HG03103 (cell line): ENCODE results near the gene STON2.
A peak's percentile ranks its signal among the peaks of the same experiment; 100 is the strongest.
"Not testable (repeated sequence)": the region's sequence is repeated elsewhere in the genome, so short reads cannot be mapped to it uniquely, and the experiment has no call there.

ENCODE experiments used
- ATAC-seq: cut with Tn5 transposase; IDR thresholded peaks from one replicate; pipeline ENCODE4 v1.9.1; 2021; ENCODE audit warnings: low read depth; ENCODE audit not compliant: unreplicated experiment

Gene STON2

GRCh38 chr14:81233615-81234014 is 166.5 kb downstream of the STON2 start:
- ATAC-seq = no peak

GRCh38 chr14:81231540-81231939 is 168.6 kb downstream of the STON2 start:
- no peak for ATAC-seq

GRCh38 chr14:81224222-81224621 is 175.9 kb downstream of the STON2 start:
- ATAC-seq = no peak

GRCh38 chr14:81223788-81224187 is 176.3 kb downstream of the STON2 start:
- ATAC-seq = not testable (repeated sequence)

GRCh38 chr14:81222691-81223090 is 177.4 kb downstream of the STON2 start:
- ATAC-seq = no peak

GRCh38 chr14:81222126-81222525 is 178.0 kb downstream of the STON2 start:
- ATAC-seq = no peak

GRCh38 chr14:81221579-81222102 is 178.5 kb downstream of the STON2 start:
- no peak for ATAC-seq

- peak; percentile 69 for ATAC-seq
Measured at GRCh38 chr14:81220830-81221578, 179.1 kb downstream of the STON2 start, which contains the start of gene GTF2A1. GTF2A1 (minus strand) TSS chr14:81220959; CDS start chr14:81220518, 441 bp downstream.

- ATAC-seq = no peak
Measured at GRCh38 chr14:81220580-81220829, 179.6 kb downstream of the STON2 start.

GRCh38 chr14:81219759-81220579 is 180.2 kb downstream of the STON2 start:
- ATAC-seq = no peak

- peak; percentile 62 for ATAC-seq
Measured at GRCh38 chr14:81219210-81219758, 180.8 kb downstream of the STON2 start.

GRCh38 chr14:81211844-81212243 is 188.3 kb downstream of the STON2 start:
- no peak for ATAC-seq
